T-helper 9 cell (primary cell): ENCODE data around the gene KLHDC8A.

Experiments
- DNase-seq: peaks from one replicate; pipeline ENCODE4 v3.0.0-alpha.2; 2020

Gene KLHDC8A

GRCh38 chr1:205294175-205294917 lies 62.4 kb downstream of the KLHDC8A start:
- no peak for DNase-seq

- no peak for DNase-seq
Measured at GRCh38 chr1:205293350-205294074, 63.2 kb downstream of the KLHDC8A start.

- no peak for DNase-seq
Measured at GRCh38 chr1:205291596-205291995, 65.1 kb downstream of the KLHDC8A start.

GRCh38 chr1:205287767-205288559 lies 68.8 kb downstream of the KLHDC8A start:
- DNase-seq: peak; percentile 62

GRCh38 chr1:205287076-205287475 lies 69.6 kb downstream of the KLHDC8A start:
- no peak for DNase-seq

GRCh38 chr1:205286335-205286950 lies 70.3 kb downstream of the KLHDC8A start:
- peak; percentile 66 for DNase-seq
